C4-2B (cell line): ENCODE data around the gene AQP6.

Experiments
- CTCF ChIP-seq: fragments of 450-650 bp; conservative IDR thresholded peaks from 2 replicates; pipeline ENCODE4 v1.5.1; 2017; ENCODE audit warnings: mild to moderate bottlenecking
- ZFX ChIP-seq: fragments of 450-650 bp; IDR thresholded peaks from 2 replicates; pipeline ENCODE4 v1.6.1; 2017

DNA sequence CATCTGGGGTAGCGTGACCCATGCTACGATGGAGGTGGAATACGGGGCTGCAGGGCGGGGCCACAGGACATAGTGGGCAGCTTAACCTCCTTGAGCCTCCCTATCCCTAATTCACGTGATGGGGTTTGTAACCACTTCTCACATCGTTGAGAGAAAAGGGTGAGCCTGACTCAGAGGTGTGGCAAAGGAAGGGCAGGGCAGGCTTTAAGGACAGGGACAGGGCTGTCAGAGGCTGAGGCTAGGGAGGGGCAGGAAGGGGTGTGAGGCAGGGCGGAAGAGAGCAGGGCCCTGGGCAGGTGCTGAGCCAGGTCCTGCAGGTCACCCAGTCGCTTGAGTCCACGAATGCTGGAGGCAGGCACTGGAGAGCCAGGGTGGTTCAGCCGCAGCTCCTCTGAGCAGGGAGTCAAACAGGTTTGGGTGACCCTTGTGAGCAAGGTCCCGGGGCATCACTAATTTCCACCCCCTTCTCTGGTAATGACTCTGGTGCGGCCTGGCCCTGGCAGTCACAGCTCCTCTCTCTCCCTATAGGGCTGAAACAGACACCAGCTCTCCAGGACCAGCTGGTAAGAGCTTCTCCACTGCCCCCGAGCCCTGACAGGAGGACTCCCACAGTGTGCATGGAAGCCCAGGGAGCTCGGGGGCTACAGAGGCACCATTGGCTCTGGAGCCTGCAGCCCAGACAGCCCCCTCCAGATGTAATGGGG is 29.7 kb upstream of the AQP6 start:
- TF ChIP-seq CTCF (no peak), ZFX (no peak)
